HepG2 (cell line): ENCODE data around the gene CPLANE2. TPM values are rescaled to one million over a fixed set of nuclear protein-coding genes. Genes with fewer than 3 reads are reported as not detected.

Experiments used
- CBX1 ChIP-seq: IDR thresholded peaks from one replicate; pipeline ENCODE4 v1.6.1; 2016; ENCODE audit warnings: antibody characterized with exemption, low read depth
- DNMT1 ChIP-seq: sonication (generic); formaldehyde crosslinking; IDR thresholded peaks from 2 replicates; pipeline ENCODE4 v1.5.1; 2020; ENCODE audit warnings: mild to moderate bottlenecking, missing genetic modification reagents
- FOXA3 ChIP-seq: IDR thresholded peaks from 2 replicates; pipeline ENCODE4 v1.6.1; 2016; ENCODE audit warnings: missing genetic modification reagents, missing compliant biosample characterization
- GLI4 ChIP-seq: sonication (generic); formaldehyde crosslinking; IDR thresholded peaks from 2 replicates; pipeline ENCODE4 v1.5.1; 2020; ENCODE audit warnings: missing genetic modification reagents, mild to moderate bottlenecking, moderate library complexity, borderline replicate concordance
- HMGXB4 ChIP-seq, 2 experiments: sonication (generic) in 1 of 2; formaldehyde crosslinking in 1 of 2; IDR thresholded peaks; 2 replicates each; pipeline versions ENCODE4 v1.4.0 to v1.6.1; 2018 to 2020; ENCODE audit warnings: missing genetic modification reagents in 2 of 2, borderline replicate concordance in 1 of 2, low read depth in 1 of 2, mild to moderate bottlenecking in 1 of 2, missing biosample characterization in 1 of 2
- KLF13 ChIP-seq: sonication (generic); formaldehyde crosslinking; IDR thresholded peaks from 2 replicates; pipeline ENCODE4 v1.4.0; 2020; ENCODE audit warnings: mild to moderate bottlenecking, missing genetic modification reagents
- MXI1 ChIP-seq: IDR thresholded peaks from 3 replicates; pipeline ENCODE4 v1.6.1; 2012; ENCODE audit warnings: low read depth, low read length, inconsistent platforms, borderline replicate concordance
- NFYB ChIP-seq: sonication (generic); formaldehyde crosslinking; IDR thresholded peaks from 2 replicates; pipeline ENCODE4 v1.4.0; 2020; ENCODE audit warnings: missing genetic modification reagents
- NFYC ChIP-seq: IDR thresholded peaks from 2 replicates; pipeline ENCODE4 v1.6.1; 2016; ENCODE audit warnings: missing genetic modification reagents, missing compliant biosample characterization
- ZC3H13 ChIP-seq: sonication (generic); formaldehyde crosslinking; IDR thresholded peaks from 2 replicates; pipeline ENCODE4 v1.8.1; 2023; ENCODE audit warnings: mild to moderate bottlenecking, missing genetic modification reagents, moderate library complexity
- ZFP90 ChIP-seq: sonication (generic); formaldehyde crosslinking; IDR thresholded peaks from 2 replicates; pipeline ENCODE4 v1.8.0; 2022; ENCODE audit warnings: missing genetic modification reagents, mild to moderate bottlenecking, inconsistent platforms, borderline replicate concordance
- ZFYVE20 ChIP-seq: sonication (generic); formaldehyde crosslinking; IDR thresholded peaks from 2 replicates; pipeline ENCODE4 v1.8.0; 2023; ENCODE audit warnings: low read depth, mild to moderate bottlenecking, moderate library complexity, missing genetic modification reagents, borderline replicate concordance
- ZNF331 ChIP-seq: sonication (generic); formaldehyde crosslinking; IDR thresholded peaks from 2 replicates; pipeline ENCODE4 v1.4.0; 2020; ENCODE audit warnings: missing genetic modification reagents
- ZNF567 ChIP-seq: sonication (generic); formaldehyde crosslinking; IDR thresholded peaks from 2 replicates; pipeline ENCODE4 v1.8.1; 2023; ENCODE audit warnings: mild to moderate bottlenecking, missing genetic modification reagents, borderline replicate concordance
- ZNF660 ChIP-seq: sonication (generic); formaldehyde crosslinking; IDR thresholded peaks from 2 replicates; pipeline ENCODE4 v1.5.1; 2020; ENCODE audit warnings: mild to moderate bottlenecking, low read depth, missing genetic modification reagents, borderline replicate concordance
- polyA plus RNA-seq, 8 experiments: library from polyadenylated mRNA; depleted of rRNA in 3 of 8; stranded (reverse) in 7 of 8; unstranded in 1 of 8; fragments of >200 nt; fragmentation: Illumina TruSeq in 4 of 8; extraction: Trizol in 4 of 8; gene quantifications; 2 replicates each; pipeline versions ENCODE4 v1.2.1 to v1.2.3, GENCODE V29; 2011 to 2016; ENCODE audit warnings: low read depth in 4 of 8, missing spikeins in 1 of 8, mixed read lengths in 1 of 8; ENCODE audit not compliant: insufficient read depth in 1 of 8
- total RNA-seq, 5 experiments: library from RNA; depleted of rRNA; stranded (reverse); fragments of >200 nt; fragmentation: Illumina TruSeq; extraction: Trizol; gene quantifications; 2 replicates each; pipeline ENCODE4 v1.2.3, GENCODE V29; 2016; ENCODE audit warnings: low read depth in 1 of 5
- TF ChIP-seq, protein P1 (sequence below): sonication (generic); formaldehyde crosslinking; IDR thresholded peaks from 2 replicates; pipeline ENCODE4 v1.4.0; 2020; ENCODE audit warnings: mild to moderate bottlenecking, missing genetic modification reagents
- TF ChIP-seq, protein P2 (sequence below): sonication (generic); formaldehyde crosslinking; conservative IDR thresholded peaks from 2 replicates; pipeline ENCODE4 v1.4.0; 2020; ENCODE audit warnings: mild to moderate bottlenecking, missing genetic modification reagents, moderate library complexity

CPLANE2 gene
- total and polyA plus RNA-seq, 2 of the 13 experiments (the other 11 are each of a cell fraction or from before 2014, with no cell fraction given) = 0.29 to 1.6 TPM

DNA sequence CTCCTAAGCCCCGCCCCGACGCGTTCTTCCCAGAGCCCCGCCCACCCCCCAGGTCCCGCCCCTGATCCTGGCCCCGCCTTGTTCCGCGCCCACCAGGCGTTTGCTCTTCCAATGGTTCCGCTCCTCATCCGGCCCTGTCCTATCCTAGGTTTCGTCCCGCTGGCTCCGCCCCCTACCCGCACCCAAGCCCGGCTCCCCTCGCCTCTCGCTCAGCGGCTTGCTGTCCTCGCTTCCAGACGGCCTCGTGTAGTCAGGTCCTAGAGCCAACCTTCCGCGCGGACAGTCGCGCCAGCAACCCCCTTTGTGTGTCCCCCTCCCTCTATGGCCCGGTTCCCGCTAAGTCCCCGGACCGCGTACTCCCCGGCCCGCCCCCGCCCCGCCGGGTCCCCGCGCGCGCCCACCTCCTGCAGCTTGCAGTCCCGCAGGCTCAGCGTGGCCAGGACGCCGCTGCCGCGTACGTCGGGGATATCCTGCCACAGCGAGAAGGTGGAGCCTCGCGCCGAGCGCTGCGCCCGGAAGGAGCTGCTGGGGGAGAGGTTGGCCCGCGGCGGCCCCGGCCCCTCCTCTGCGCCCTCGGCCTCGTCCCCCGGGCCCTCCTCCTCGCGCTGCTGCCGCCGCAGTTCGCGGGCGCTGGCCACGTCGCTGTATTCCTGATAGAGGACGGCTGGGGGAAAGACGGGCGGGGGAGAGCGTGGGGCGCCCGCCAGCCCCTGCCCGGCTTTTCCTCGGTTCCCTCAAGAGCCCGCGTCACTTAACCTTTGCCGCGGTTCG is 30.3 kb downstream of the CPLANE2 start (continued):
- peak; percentile 52; the same call in 1 of the 3 replicates for TF ChIP-seq MXI1
- peak; percentile 16 to 43; a peak in 1 of 4 replicates for TF ChIP-seq HMGXB4 (CRISPR knock-in tag; IDR thresholded peaks at IDR 0.05; ENCODE audit: borderline replicate concordance in 1 of 2, low read depth in 1 of 2)
- 0 out of 2 replicates have a peak, but pooled peaks have one; percentile 44 for TF ChIP-seq GLI4 (CRISPR knock-in tag)
- TF ChIP-seq, protein P1, sequence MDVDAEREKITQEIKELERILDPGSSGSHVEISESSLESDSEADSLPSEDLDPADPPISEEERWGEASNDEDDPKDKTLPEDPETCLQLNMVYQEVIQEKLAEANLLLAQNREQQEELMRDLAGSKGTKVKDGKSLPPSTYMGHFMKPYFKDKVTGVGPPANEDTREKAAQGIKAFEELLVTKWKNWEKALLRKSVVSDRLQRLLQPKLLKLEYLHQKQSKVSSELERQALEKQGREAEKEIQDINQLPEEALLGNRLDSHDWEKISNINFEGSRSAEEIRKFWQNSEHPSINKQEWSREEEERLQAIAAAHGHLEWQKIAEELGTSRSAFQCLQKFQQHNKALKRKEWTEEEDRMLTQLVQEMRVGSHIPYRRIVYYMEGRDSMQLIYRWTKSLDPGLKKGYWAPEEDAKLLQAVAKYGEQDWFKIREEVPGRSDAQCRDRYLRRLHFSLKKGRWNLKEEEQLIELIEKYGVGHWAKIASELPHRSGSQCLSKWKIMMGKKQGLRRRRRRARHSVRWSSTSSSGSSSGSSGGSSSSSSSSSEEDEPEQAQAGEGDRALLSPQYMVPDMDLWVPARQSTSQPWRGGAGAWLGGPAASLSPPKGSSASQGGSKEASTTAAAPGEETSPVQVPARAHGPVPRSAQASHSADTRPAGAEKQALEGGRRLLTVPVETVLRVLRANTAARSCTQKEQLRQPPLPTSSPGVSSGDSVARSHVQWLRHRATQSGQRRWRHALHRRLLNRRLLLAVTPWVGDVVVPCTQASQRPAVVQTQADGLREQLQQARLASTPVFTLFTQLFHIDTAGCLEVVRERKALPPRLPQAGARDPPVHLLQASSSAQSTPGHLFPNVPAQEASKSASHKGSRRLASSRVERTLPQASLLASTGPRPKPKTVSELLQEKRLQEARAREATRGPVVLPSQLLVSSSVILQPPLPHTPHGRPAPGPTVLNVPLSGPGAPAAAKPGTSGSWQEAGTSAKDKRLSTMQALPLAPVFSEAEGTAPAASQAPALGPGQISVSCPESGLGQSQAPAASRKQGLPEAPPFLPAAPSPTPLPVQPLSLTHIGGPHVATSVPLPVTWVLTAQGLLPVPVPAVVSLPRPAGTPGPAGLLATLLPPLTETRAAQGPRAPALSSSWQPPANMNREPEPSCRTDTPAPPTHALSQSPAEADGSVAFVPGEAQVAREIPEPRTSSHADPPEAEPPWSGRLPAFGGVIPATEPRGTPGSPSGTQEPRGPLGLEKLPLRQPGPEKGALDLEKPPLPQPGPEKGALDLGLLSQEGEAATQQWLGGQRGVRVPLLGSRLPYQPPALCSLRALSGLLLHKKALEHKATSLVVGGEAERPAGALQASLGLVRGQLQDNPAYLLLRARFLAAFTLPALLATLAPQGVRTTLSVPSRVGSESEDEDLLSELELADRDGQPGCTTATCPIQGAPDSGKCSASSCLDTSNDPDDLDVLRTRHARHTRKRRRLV (CRISPR knock-in tag) = no peak
- TF ChIP-seq ZNF567 = peak; percentile 88
- TF ChIP-seq, protein P2, sequence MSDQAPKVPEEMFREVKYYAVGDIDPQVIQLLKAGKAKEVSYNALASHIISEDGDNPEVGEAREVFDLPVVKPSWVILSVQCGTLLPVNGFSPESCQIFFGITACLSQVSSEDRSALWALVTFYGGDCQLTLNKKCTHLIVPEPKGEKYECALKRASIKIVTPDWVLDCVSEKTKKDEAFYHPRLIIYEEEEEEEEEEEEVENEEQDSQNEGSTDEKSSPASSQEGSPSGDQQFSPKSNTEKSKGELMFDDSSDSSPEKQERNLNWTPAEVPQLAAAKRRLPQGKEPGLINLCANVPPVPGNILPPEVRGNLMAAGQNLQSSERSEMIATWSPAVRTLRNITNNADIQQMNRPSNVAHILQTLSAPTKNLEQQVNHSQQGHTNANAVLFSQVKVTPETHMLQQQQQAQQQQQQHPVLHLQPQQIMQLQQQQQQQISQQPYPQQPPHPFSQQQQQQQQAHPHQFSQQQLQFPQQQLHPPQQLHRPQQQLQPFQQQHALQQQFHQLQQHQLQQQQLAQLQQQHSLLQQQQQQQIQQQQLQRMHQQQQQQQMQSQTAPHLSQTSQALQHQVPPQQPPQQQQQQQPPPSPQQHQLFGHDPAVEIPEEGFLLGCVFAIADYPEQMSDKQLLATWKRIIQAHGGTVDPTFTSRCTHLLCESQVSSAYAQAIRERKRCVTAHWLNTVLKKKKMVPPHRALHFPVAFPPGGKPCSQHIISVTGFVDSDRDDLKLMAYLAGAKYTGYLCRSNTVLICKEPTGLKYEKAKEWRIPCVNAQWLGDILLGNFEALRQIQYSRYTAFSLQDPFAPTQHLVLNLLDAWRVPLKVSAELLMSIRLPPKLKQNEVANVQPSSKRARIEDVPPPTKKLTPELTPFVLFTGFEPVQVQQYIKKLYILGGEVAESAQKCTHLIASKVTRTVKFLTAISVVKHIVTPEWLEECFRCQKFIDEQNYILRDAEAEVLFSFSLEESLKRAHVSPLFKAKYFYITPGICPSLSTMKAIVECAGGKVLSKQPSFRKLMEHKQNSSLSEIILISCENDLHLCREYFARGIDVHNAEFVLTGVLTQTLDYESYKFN = 0 out of 2 replicates have a peak, but pooled peaks have one; percentile 14
- TF ChIP-seq FOXA3 (CRISPR knock-in tag) = 0 out of 2 replicates have a peak, but pooled peaks have one; percentile 1
- TF ChIP-seq ZNF660 (CRISPR knock-in tag) = no peak
- peak; percentile 59; the same call in 1 of the 2 replicates for TF ChIP-seq ZC3H13 (CRISPR knock-in tag)
- 0 out of 2 replicates have a peak, but pooled peaks have one; percentile 61 for TF ChIP-seq DNMT1 (CRISPR knock-in tag)
- peak; percentile 14 for TF ChIP-seq CBX1
- no peak for TF ChIP-seq ZFYVE20
- TF ChIP-seq NFYC (CRISPR knock-in tag) = peak; percentile 67
- TF ChIP-seq NFYB (CRISPR knock-in tag) = peak; percentile 67
- 0 out of 2 replicates have a peak, but pooled peaks have one; percentile 14 for TF ChIP-seq ZNF331 (CRISPR knock-in tag)
- no peak for TF ChIP-seq ZFP90
- TF ChIP-seq KLF13 = no peak
